Measurements from ENCODE around the gene CDT1. TPM values are rescaled to one million over a fixed set of nuclear protein-coding genes. Genes with fewer than 3 reads are reported as not detected.

CDT1 gene
- total and polyA plus RNA-seq, 10 donors = 1.00 to 17.2 (median 3.6) TPM

DNA sequence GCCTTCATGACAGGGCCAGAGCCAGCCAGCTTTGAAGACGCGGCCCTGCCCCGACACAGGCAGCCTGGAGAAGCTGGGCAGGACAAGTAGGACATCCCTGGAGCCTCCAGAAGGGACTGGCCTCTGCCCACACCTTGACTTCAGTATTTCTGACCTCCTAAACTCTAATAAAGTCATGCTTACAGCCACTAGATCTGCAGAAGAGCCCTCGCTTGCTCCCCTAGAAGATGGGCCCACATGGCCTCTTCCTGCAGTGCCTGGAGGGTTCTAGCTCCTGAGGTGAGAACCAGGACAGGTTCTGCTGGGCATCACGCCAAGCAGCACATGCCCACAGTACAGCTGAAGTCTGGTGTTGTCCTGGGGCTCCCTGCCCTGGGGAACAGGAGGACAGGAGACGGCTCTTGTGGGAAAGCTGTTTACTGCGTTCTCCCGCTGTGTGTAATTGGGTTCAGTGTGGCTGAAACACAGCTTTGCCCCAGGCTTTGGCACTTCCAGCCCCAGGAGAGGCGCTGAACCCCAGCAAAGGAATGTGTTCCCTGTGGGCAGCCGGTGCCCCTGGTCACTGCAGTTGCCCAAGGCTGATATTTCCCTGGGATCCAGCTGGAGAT is 5.6 kb downstream of the CDT1 start:
- DNase-seq = no peak

DNA sequence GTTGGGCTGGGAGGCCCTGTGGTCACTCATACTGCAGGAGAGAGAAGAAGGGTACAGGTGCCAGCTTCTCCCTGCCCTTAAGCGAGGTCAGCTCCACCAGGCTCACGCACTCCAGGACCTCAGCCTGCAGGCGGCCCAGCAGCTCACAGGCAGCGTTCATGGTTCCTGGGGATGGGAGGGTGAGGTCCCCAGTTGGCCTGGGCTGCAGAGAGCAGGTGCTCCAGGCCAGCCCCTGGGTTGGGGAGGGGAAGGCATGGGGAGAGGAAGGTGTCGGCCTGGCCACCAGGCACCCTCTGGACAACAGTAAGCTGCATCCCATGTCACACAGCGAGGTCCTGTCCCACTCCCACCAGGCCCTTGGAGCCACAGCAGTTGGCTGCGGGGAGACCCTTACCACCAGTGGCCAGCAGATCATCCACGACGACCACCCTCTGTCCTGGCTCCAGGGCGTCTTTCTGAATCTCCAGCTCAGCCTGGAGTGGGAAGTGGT is 6.1 kb downstream of the CDT1 start:
- peak in 1 of 3 donors; percentile 50 for TF ChIP-seq POLR2AphosphoS5 (IDR thresholded peaks at IDR 0.05)
- no peak for TF ChIP-seq POLR2A (IDR thresholded peaks at IDR 0.05)
- no peak for DNase-seq
- Histone ChIP-seq H3K4me1 (peaks cover 17 to 62% (median 41%) of the 10 kb centered on the region in 6 donors), H3K9me3 (no peaks in the 10 kb centered on the region), H3K27me3 (replicated peaks in 1 of 7) (peaks cover 0 to under 1% (median 0%) of the 10 kb centered on the region in 7 donors), H3K27ac (peak overlapping the region in 3 of 8 donors; percentile 93 to 96 (median 96)), H3K4me3 (peak overlapping the region in 2 of 8 donors; percentile 92 to 95), H3K36me3 (peaks cover 0 to 49% (median 24%) of the 10 kb centered on the region in 6 donors)
- WGBS, 5 donors = 75 to 91% (median 86%) methylated on average over 8 to 10 of the region's 10 CpGs
- intact Hi-C loops (cut with DNase I; ENCODE audit: low total_unique reads) = loop anchor here (5.0 kb wide), 1 partner anchor 48 kb away; the partner anchor contains the start of genes GALNS and TRAPPC2L

More for the DNA sequence above, 5.6 kb downstream of the CDT1 start:
- intact Hi-C loops (cut with DNase I; ENCODE audit: low total_unique reads) = no loop called here
- Histone ChIP-seq H3K4me3 (no peak overlapping the region), H3K36me3 (peaks cover 0 to 49% (median 24%) of the 10 kb centered on the region in 6 donors), H3K27me3 (replicated peaks in 1 of 7) (peaks cover 0 to 6% (median 0%) of the 10 kb centered on the region in 7 donors), H3K9me3 (no peaks in the 10 kb centered on the region), H3K4me1 (peaks cover 21 to 67% (median 47%) of the 10 kb centered on the region in 6 donors), H3K27ac (peak overlapping the region in 1 of 8 donors; percentile 96)
- TF ChIP-seq POLR2AphosphoS5 (IDR thresholded peaks at IDR 0.05) = no peak
- TF ChIP-seq, protein P1, sequence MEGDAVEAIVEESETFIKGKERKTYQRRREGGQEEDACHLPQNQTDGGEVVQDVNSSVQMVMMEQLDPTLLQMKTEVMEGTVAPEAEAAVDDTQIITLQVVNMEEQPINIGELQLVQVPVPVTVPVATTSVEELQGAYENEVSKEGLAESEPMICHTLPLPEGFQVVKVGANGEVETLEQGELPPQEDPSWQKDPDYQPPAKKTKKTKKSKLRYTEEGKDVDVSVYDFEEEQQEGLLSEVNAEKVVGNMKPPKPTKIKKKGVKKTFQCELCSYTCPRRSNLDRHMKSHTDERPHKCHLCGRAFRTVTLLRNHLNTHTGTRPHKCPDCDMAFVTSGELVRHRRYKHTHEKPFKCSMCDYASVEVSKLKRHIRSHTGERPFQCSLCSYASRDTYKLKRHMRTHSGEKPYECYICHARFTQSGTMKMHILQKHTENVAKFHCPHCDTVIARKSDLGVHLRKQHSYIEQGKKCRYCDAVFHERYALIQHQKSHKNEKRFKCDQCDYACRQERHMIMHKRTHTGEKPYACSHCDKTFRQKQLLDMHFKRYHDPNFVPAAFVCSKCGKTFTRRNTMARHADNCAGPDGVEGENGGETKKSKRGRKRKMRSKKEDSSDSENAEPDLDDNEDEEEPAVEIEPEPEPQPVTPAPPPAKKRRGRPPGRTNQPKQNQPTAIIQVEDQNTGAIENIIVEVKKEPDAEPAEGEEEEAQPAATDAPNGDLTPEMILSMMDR (IDR thresholded peaks at IDR 0.05 in 8 of 11, conservative IDR thresholded peaks at IDR 0.05 in 3 of 11) = no peak
- TF ChIP-seq POLR2A (IDR thresholded peaks at IDR 0.05) = no peak
- WGBS, 5 donors = 80 to 94% (median 87%) methylated on average over 9 to 10 of the region's 10 CpGs

DNA sequence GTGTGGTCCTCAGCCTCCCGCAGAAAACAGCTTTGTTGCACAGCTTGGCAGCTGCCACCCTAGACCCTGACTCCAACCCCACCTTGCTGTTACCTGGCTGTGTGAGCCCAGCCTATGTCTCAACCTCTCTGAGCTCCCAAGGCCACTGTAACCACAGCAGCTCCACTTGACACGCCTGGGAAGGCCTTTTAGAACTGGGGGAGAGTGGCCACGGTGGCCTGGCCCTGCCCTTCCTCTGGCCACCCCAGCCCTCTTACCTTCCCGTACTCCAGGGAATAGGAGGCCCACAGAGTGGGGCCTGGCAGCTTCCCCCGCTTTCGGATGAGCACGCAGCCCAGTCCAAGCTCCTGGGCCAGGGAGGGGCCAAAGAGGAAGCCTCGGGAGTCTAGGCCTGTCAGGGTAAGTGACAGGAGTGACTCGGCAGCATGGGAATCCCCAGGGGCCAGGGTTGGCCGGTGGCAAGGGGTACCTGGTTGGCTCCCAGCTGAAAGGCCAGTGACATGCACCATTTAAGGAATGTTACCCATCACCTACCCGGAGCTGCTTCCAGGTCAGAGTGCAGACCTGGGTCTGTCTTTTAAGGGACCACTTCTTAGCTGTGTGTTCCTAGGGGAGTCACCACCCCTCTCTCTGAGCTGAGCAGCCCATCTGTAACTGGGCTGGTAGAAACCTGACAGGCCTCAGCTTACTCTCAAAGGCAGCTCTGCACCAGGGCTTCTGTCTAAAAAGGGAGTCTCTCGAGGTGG is 6.8 kb downstream of the CDT1 start:
- Histone ChIP-seq H3K9me3 (no peaks in the 10 kb centered on the region), H3K36me3 (peaks cover 0 to 49% (median 24%) of the 10 kb centered on the region in 6 donors), H3K27me3 (replicated peaks in 1 of 7) (no peaks in the 10 kb centered on the region), H3K4me1 (peaks cover 17 to 56% (median 37%) of the 10 kb centered on the region in 6 donors), H3K4me3 (peak overlapping the region in 7 of 8 donors; percentile 71 to 98 (median 95)), H3K27ac (peak overlapping the region in 7 of 8 donors; percentile 85 to 96 (median 94))
- TF ChIP-seq POLR2A (IDR thresholded peaks at IDR 0.05) (no peak), POLR2AphosphoS5 (IDR thresholded peaks at IDR 0.05) (no peak)
- TF ChIP-seq, protein P1 (IDR thresholded peaks at IDR 0.05 in 8 of 11, conservative IDR thresholded peaks at IDR 0.05 in 3 of 11) = no peak
- no peak for DNase-seq
- intact Hi-C loops (cut with DNase I; ENCODE audit: low total_unique reads) = loop anchor here (5.0 kb wide), 1 partner anchor 47 kb away; the partner anchor contains the start of genes GALNS and TRAPPC2L
- WGBS, 5 donors = 27 to 51% (median 38%) methylated on average over 6 to 12 of the region's 12 CpGs

DNA sequence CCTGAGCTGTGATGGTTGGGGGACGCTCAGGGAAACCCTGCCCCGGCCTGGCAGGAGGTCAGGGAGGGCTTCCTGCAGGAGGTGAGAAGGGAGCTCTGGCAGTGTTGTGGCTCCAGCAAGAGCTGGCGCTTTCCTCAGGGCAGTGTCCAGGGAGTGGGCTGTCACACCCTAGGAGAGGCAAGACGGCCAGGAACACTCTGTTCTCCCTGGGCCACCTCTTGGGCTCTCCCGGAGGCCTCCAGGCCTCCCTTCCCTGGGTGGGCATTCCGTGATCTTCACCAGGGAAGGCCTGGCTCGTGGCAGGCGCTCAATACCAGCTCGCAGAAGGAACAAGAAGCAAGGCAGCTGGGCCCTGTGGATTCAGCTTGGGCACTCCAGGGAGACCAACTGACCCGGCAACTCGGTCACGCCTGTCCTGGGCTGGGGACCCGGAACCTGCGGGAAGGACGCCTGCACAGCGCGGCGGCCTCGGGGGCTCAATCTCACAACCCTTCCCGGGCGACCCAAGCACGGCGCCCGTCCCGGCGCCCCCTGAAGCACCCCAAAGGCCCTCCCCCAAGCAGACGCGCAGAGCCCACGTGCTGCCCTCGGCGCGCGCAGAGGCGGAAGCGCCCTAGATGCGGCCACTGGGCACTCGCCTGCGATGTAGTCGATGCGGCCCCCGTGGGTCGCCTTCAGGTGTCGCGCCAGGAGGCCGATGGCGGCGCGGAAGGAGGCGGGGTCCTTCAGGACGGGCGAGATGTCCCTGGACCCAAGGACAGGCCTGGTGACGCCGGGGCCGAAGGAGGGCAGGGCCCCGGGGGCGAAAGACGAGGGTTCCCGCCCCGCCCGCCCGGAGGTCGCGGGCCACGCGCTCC is 7.6 kb downstream of the CDT1 start:
- WGBS, 5 donors = 1 to 2% (median 2%) methylated on average over 17 to 65 of the region's 65 CpGs
- peak; percentile 93 to 99 (median 94) for TF ChIP-seq POLR2AphosphoS5 (IDR thresholded peaks at IDR 0.05)
- TF ChIP-seq, protein P1 (IDR thresholded peaks at IDR 0.05 in 8 of 11, conservative IDR thresholded peaks at IDR 0.05 in 3 of 11) = peak in 1 of 11 experiments; percentile 4
- peak in 1 of 3 donors; percentile 40 for TF ChIP-seq POLR2A (IDR thresholded peaks at IDR 0.05)
- H3K36me3 ChIP-seq = peaks cover 0 to 45% (median 24%) of the 10 kb centered on the region in 6 donors
- intact Hi-C loops (cut with DNase I; ENCODE audit: low total_unique reads) = loop anchor here (5.0 kb wide), 1 partner anchor 46 kb away; the partner anchor contains the start of genes GALNS and TRAPPC2L
- peak overlapping the region; percentile 85 to 96 (median 94) for H3K27ac ChIP-seq
- DNase-seq = peak; percentile 95
- no peaks in the 10 kb centered on the region for H3K9me3 ChIP-seq
- no peaks in the 10 kb centered on the region for H3K27me3 ChIP-seq (replicated peaks in 1 of 7)
- peak overlapping the region; percentile 71 to 98 (median 94) for H3K4me3 ChIP-seq
- peaks cover 17 to 62% (median 37%) of the 10 kb centered on the region in 6 donors for H3K4me1 ChIP-seq

All from spleen (tissue), 11 donors.